ENCODE data around the gene SENP6. TPM values are rescaled to one million over a fixed set of nuclear protein-coding genes. Genes with fewer than 3 reads are reported as not detected.
"Not testable (repeated sequence)": the region's sequence is repeated elsewhere in the genome, so short reads cannot be mapped to it uniquely, and the experiment has no call there.

SENP6 gene
- total and polyA plus RNA-seq, 2 experiments from 2014 or later, result 43.1 to 50.8 TPM

DNA sequence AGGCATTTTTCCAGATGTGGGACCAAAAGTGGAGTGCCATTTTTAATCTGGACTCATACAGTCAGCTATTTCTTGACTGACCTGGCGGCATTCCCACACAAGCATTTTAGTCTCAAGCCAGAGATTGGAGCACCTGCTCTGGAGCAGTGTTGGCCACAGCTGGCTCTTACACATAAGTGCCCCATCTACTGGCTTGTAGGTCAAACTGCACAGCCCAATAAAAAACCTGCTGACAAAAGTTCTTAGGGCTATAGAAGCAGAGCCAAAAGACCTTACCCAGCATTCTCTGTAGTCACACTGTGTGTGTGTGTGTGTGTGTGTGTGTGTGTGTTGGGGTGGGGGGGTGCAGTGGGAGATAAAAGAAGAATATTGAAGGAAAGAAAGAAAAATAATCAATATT, 38.6 kb upstream of the SENP6 start:
- in situ Hi-C loops (cut with MboI), result no loop called here
- Histone ChIP-seq H4K20me1 (ENCODE audit: insufficient read depth) (no peaks in the 10 kb centered on the region), H3K27ac (no peak overlapping the region), H3K9me2 (ENCODE audit: insufficient read depth) (no peaks in the 10 kb centered on the region), H3K4me1 (ENCODE audit: insufficient read depth) (no peaks in the 10 kb centered on the region), H3K79me2 (ENCODE audit: insufficient read depth) (no peaks in the 10 kb centered on the region), H3K4me2 (ENCODE audit: unreplicated experiment) (no peak overlapping the region), H3F3A (ENCODE audit: insufficient read depth) (no peaks in the 10 kb centered on the region), H3K9me3 (ENCODE audit: low read depth) (no peaks in the 10 kb centered on the region), H3K9ac (no peak overlapping the region), H3K4me3 (no peak overlapping the region), H2AFZ (no peak overlapping the region), H3K27me3 (replicated peaks; ENCODE audit: insufficient read depth) (peaks cover 11% of the 10 kb centered on the region), H3K36me3 (ENCODE audit: low read depth) (no peaks in the 10 kb centered on the region)
- no peak for TF ChIP-seq EZH2 (IDR thresholded peaks at IDR 0.05; ENCODE audit: insufficient read depth, poor library complexity, severe bottlenecking)
- no peak for TF ChIP-seq EZH2phosphoT487 (IDR thresholded peaks at IDR 0.05; ENCODE audit: insufficient read depth, low read depth)
- DNase-seq, result peak; percentile 47
- WGBS, 2 experiments (ENCODE audit: low coverage in 1 of 2, low lambda C conversion rate in 2 of 2, missing lambda C conversion rate in 2 of 2), result 0 to 6% methylated on average over 1 of the region's 1 CpG

DNA sequence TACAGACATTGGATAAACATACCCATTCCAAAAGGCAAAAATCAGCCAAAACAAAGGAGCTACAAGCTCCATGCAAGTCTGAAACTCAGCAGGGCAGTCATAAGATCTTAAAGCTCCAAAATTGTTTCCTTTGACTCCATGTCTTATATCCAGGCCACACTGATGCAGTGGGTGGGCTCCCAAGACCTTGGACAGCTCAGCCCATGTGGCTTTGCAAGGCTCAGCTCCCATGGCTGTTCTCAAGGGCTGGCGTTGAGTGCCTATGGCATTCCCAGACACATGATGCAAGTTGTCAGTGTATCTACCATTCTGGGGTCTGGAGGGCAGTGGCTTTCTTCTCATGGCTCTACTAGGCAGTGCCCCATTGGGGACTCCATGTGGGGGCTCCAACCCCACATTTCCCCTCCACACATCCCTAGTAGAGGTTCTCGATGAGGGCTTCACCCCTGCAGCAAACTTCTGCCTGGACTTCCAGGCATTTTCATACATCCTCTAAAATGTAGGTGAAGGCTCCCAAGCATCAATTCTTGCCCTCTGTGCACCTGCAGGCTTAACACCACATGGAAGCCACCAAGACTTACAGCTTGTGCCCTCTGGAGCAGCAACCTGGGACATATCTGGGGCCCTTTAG, 35.4 kb upstream of the SENP6 start:
- H3K27me3 ChIP-seq (replicated peaks; ENCODE audit: insufficient read depth), result peaks cover 11% of the 10 kb centered on the region
- H3K79me2 ChIP-seq (ENCODE audit: insufficient read depth), result no peaks in the 10 kb centered on the region
- no peaks in the 10 kb centered on the region for H4K20me1 ChIP-seq (ENCODE audit: insufficient read depth)
- in situ Hi-C loops (cut with MboI), result no loop called here
- no peak overlapping the region for H2AFZ ChIP-seq
- TF ChIP-seq EZH2 (IDR thresholded peaks at IDR 0.05; ENCODE audit: insufficient read depth, poor library complexity, severe bottlenecking) (no peak), EZH2phosphoT487 (IDR thresholded peaks at IDR 0.05; ENCODE audit: insufficient read depth, low read depth) (no peak)
- no peaks in the 10 kb centered on the region for H3K9me2 ChIP-seq (ENCODE audit: insufficient read depth)
- H3F3A ChIP-seq (ENCODE audit: insufficient read depth), result no peaks in the 10 kb centered on the region
- H3K4me3 ChIP-seq, result no peak overlapping the region
- WGBS, 2 experiments (ENCODE audit: low coverage in 1 of 2, low lambda C conversion rate in 2 of 2, missing lambda C conversion rate in 2 of 2), result 84 to 90% methylated on average over 2 of the region's 2 CpGs
- no peaks in the 10 kb centered on the region for H3K36me3 ChIP-seq (ENCODE audit: low read depth)
- H3K27ac ChIP-seq, result no peak overlapping the region
- no peaks in the 10 kb centered on the region for H3K9me3 ChIP-seq (ENCODE audit: low read depth)
- no peak for DNase-seq
- no peak overlapping the region for H3K4me2 ChIP-seq (ENCODE audit: unreplicated experiment)
- H3K4me1 ChIP-seq (ENCODE audit: insufficient read depth), result no peaks in the 10 kb centered on the region
- H3K9ac ChIP-seq, result no peak overlapping the region

- no peaks in the 10 kb centered on the region for H3K9me2 ChIP-seq (ENCODE audit: insufficient read depth)
- H3K27me3 ChIP-seq (replicated peaks; ENCODE audit: insufficient read depth), result peaks cover 11% of the 10 kb centered on the region
- H3F3A ChIP-seq (ENCODE audit: insufficient read depth), result no peaks in the 10 kb centered on the region
- no peaks in the 10 kb centered on the region for H3K36me3 ChIP-seq (ENCODE audit: low read depth)
- no peaks in the 10 kb centered on the region for H3K9me3 ChIP-seq (ENCODE audit: low read depth)
- WGBS, 2 experiments (ENCODE audit: low coverage in 1 of 2, low lambda C conversion rate in 2 of 2, missing lambda C conversion rate in 2 of 2), result 73 to 75% methylated on average over 6 of the region's 6 CpGs
- TF ChIP-seq EZH2 (IDR thresholded peaks at IDR 0.05; ENCODE audit: insufficient read depth, poor library complexity, severe bottlenecking), result no peak
- no peak for TF ChIP-seq EZH2phosphoT487 (IDR thresholded peaks at IDR 0.05; ENCODE audit: insufficient read depth, low read depth)
- no peak overlapping the region for H3K9ac ChIP-seq
- no peak overlapping the region for H3K4me2 ChIP-seq (ENCODE audit: unreplicated experiment)
- no peak overlapping the region for H2AFZ ChIP-seq
- in situ Hi-C loops (cut with MboI), result no loop called here
- DNase-seq, result no peak
- H3K27ac ChIP-seq, result no peak overlapping the region
- no peaks in the 10 kb centered on the region for H4K20me1 ChIP-seq (ENCODE audit: insufficient read depth)
- H3K4me3 ChIP-seq, result no peak overlapping the region
- H3K4me1 ChIP-seq (ENCODE audit: insufficient read depth), result no peaks in the 10 kb centered on the region
- H3K79me2 ChIP-seq (ENCODE audit: insufficient read depth), result no peaks in the 10 kb centered on the region
Observed at GRCh38 chr6:75568100-75568499, 33.6 kb upstream of the SENP6 start.

DNA sequence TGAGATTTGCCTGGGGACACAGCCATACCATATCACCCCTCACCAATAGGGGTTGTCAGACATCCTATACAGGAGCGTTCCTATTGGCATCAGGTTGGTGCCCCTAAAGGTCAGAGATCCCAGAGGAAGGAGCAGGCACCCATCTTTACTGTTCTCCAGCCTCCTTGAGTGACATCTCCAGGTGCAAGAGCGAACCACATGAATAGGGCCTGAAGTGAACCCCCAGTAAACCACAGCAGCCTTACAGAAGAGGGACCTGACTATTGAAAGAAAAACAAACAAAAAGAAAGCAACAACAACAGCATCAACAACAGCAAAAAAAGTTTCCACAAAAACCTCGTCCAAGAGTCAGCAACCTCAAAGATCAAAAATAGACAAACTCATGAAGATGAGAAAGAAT, 32.7 kb upstream of the SENP6 start:
- Histone ChIP-seq H3K4me2 (ENCODE audit: unreplicated experiment) (no peak overlapping the region), H3K4me1 (ENCODE audit: insufficient read depth) (no peaks in the 10 kb centered on the region), H3K36me3 (ENCODE audit: low read depth) (no peaks in the 10 kb centered on the region), H2AFZ (no peak overlapping the region), H4K20me1 (ENCODE audit: insufficient read depth) (no peaks in the 10 kb centered on the region), H3K9ac (no peak overlapping the region), H3K27me3 (replicated peaks; ENCODE audit: insufficient read depth) (peaks cover 11% of the 10 kb centered on the region), H3F3A (ENCODE audit: insufficient read depth) (no peaks in the 10 kb centered on the region), H3K4me3 (no peak overlapping the region), H3K9me3 (ENCODE audit: low read depth) (no peaks in the 10 kb centered on the region), H3K79me2 (ENCODE audit: insufficient read depth) (no peaks in the 10 kb centered on the region), H3K27ac (no peak overlapping the region), H3K9me2 (ENCODE audit: insufficient read depth) (no peaks in the 10 kb centered on the region)
- no peak for DNase-seq
- in situ Hi-C loops (cut with MboI), result no loop called here
- TF ChIP-seq EZH2 (IDR thresholded peaks at IDR 0.05; ENCODE audit: insufficient read depth, poor library complexity, severe bottlenecking) (no peak), EZH2phosphoT487 (IDR thresholded peaks at IDR 0.05; ENCODE audit: insufficient read depth, low read depth) (no peak)
- WGBS, 2 experiments (ENCODE audit: low coverage in 1 of 2, low lambda C conversion rate in 2 of 2, missing lambda C conversion rate in 2 of 2), result 51 to 58% methylated on average over 3 of the region's 3 CpGs

GRCh38 chr6:75570671-75571070, 31.0 kb upstream of the SENP6 start:
- H3K4me2 ChIP-seq (ENCODE audit: unreplicated experiment), result peak overlapping the region; percentile 5
- H3K9me3 ChIP-seq (ENCODE audit: low read depth); H3K4me3 ChIP-seq; H3K27me3 ChIP-seq (replicated peaks; ENCODE audit: insufficient read depth); H3K36me3 ChIP-seq (ENCODE audit: low read depth); H3K9me2 ChIP-seq (ENCODE audit: insufficient read depth); H3K4me1 ChIP-seq (ENCODE audit: insufficient read depth); H3K79me2 ChIP-seq (ENCODE audit: insufficient read depth); H2AFZ ChIP-seq; H3K9ac ChIP-seq; in situ Hi-C loops (cut with MboI); H3F3A ChIP-seq (ENCODE audit: insufficient read depth); H3K27ac ChIP-seq; H4K20me1 ChIP-seq (ENCODE audit: insufficient read depth): not testable (repeated sequence)
- peak; percentile 45 for DNase-seq
- 84 to 89% methylated on average over 6 of the region's 6 CpGs for WGBS, 2 experiments (ENCODE audit: low coverage in 1 of 2, low lambda C conversion rate in 2 of 2, missing lambda C conversion rate in 2 of 2)
